HG02884 (cell line): ENCODE results near the gene SIGLEC12.

Source experiments
- ATAC-seq: cut with Tn5 transposase; IDR thresholded peaks from one replicate; pipeline ENCODE4 v1.9.1; 2021; ENCODE audit warnings: mild to moderate bottlenecking, moderate library complexity; ENCODE audit not compliant: unreplicated experiment

Gene SIGLEC12

GRCh38 chr19:51501594-51502263 lies at the start of gene SIGLEC12:
Gene SIGLEC12 (minus strand): TSS chr19:51501800. CDS start chr19:51501733, 67 bp downstream.
- no peak for ATAC-seq

GRCh38 chr19:51550848-51551672 lies 49.5 kb upstream of the SIGLEC12 start:
- ATAC-seq, result no peak

- no peak for ATAC-seq
These were observed 48.1 kb upstream of the SIGLEC12 start for GRCh38 chr19:51549533-51550324.

GRCh38 chr19:51548891-51549305 lies 47.3 kb upstream of the SIGLEC12 start:
- ATAC-seq, result no peak

- no peak for ATAC-seq
These were observed 46.6 kb upstream of the SIGLEC12 start for GRCh38 chr19:51548213-51548651.

GRCh38 chr19:51547397-51548212 lies 46.0 kb upstream of the SIGLEC12 start:
- ATAC-seq, result no peak

GRCh38 chr19:51546650-51547396 lies 45.2 kb upstream of the SIGLEC12 start:
- ATAC-seq, result no peak

- ATAC-seq, result no peak
These were observed 44.6 kb upstream of the SIGLEC12 start for GRCh38 chr19:51546107-51546649.

GRCh38 chr19:51544038-51544437 lies 42.4 kb upstream of the SIGLEC12 start:
- no peak for ATAC-seq

GRCh38 chr19:51542699-51543098 lies 41.1 kb upstream of the SIGLEC12 start:
- no peak for ATAC-seq

- ATAC-seq, result no peak
These were observed 40.1 kb upstream of the SIGLEC12 start for GRCh38 chr19:51541458-51542357.

- ATAC-seq, result no peak
These were observed 38.3 kb upstream of the SIGLEC12 start for GRCh38 chr19:51539821-51540366.

GRCh38 chr19:51535535-51535934 lies 33.9 kb upstream of the SIGLEC12 start:
- ATAC-seq, result no peak

GRCh38 chr19:51531349-51532315 lies 30.0 kb upstream of the SIGLEC12 start, which contains the start of gene SIGLEC6:
Gene SIGLEC6 (minus strand): TSS chr19:51531670. CDS start chr19:51531648, 22 bp downstream.
- no peak for ATAC-seq

GRCh38 chr19:51530616-51531015 lies 29.0 kb upstream of the SIGLEC12 start:
- ATAC-seq, result no peak

- ATAC-seq, result no peak
These were observed 27.7 kb upstream of the SIGLEC12 start for GRCh38 chr19:51529301-51529700.

- no peak for ATAC-seq
These were observed 24.1 kb upstream of the SIGLEC12 start for GRCh38 chr19:51525651-51526050.
